GM19455 (cell line): ENCODE results near the gene CS.
A peak's percentile ranks its signal among the peaks of the same experiment; 100 is the strongest.
"Not testable (repeated sequence)": the region's sequence is repeated elsewhere in the genome, so short reads cannot be mapped to it uniquely, and the experiment has no call there.

Experiments
- ATAC-seq: cut with Tn5 transposase; IDR thresholded peaks from one replicate; pipeline ENCODE4 v1.9.1; 2021; ENCODE audit not compliant: unreplicated experiment

The CS gene

GRCh38 chr12:56282579-56282978 is 17.6 kb downstream of the CS start:
- no peak for ATAC-seq

GRCh38 chr12:56282030-56282429 is 18.1 kb downstream of the CS start:
- no peak for ATAC-seq

- no peak for ATAC-seq
These were observed 19.3 kb downstream of the CS start for GRCh38 chr12:56280849-56281248.

- no peak for ATAC-seq
These were observed 21.2 kb downstream of the CS start for GRCh38 chr12:56278905-56279304.

GRCh38 chr12:56274299-56274698 is 25.8 kb downstream of the CS start:
- no peak for ATAC-seq

GRCh38 chr12:56272468-56272867 is 27.7 kb downstream of the CS start:
- not testable (repeated sequence) for ATAC-seq

- ATAC-seq: no peak
These were observed 29.1 kb downstream of the CS start for GRCh38 chr12:56271031-56271430.

- peak; percentile 5 for ATAC-seq
These were observed 32.6 kb downstream of the CS start for GRCh38 chr12:56267443-56268071.

- ATAC-seq: peak; percentile 92
These were observed 33.3 kb downstream of the CS start, which contains the start of gene COQ10A for GRCh38 chr12:56266693-56267442. TSS of gene COQ10A (plus strand) at chr12:56266942. CDS start at chr12:56267119, 177 bp downstream.

GRCh38 chr12:56266068-56266692 is 34.0 kb downstream of the CS start:
- ATAC-seq: not testable (repeated sequence)

GRCh38 chr12:56262955-56263354 is 37.2 kb downstream of the CS start:
- not testable (repeated sequence) for ATAC-seq

- ATAC-seq: no peak
These were observed 38.5 kb downstream of the CS start for GRCh38 chr12:56261503-56262232.

GRCh38 chr12:56260921-56261320 is 39.2 kb downstream of the CS start:
- no peak for ATAC-seq

GRCh38 chr12:56260380-56260779 is 39.8 kb downstream of the CS start:
- no peak for ATAC-seq

GRCh38 chr12:56258820-56259183 is 41.3 kb downstream of the CS start:
- no peak for ATAC-seq

GRCh38 chr12:56258068-56258819 is 41.9 kb downstream of the CS start, which contains the start of gene ANKRD52:
TSS of gene ANKRD52 (minus strand) at chr12:56258384. CDS start at chr12:56258269, 115 bp downstream.
- ATAC-seq: peak; percentile 88

- ATAC-seq: peak; percentile 24
These were observed 42.6 kb downstream of the CS start for GRCh38 chr12:56257491-56258067.

- no peak for ATAC-seq
These were observed 43.1 kb downstream of the CS start for GRCh38 chr12:56257071-56257470.

GRCh38 chr12:56256326-56256960 is 43.7 kb downstream of the CS start:
- ATAC-seq: no peak

- no peak for ATAC-seq
These were observed 44.5 kb downstream of the CS start for GRCh38 chr12:56255671-56256070.
